HEK293 (cell line): ENCODE data around the gene GABRB2.

Source experiments
- CTCF ChIP-seq: fragments of 450-650 bp; formaldehyde crosslinking; IDR thresholded peaks from 2 replicates; pipeline ENCODE4 v1.5.1; 2016; ENCODE audit warnings: missing biosample characterization, missing genetic modification characterization
- SP2 ChIP-seq: fragments of 450-650 bp; formaldehyde crosslinking; IDR thresholded peaks from 2 replicates; pipeline ENCODE4 v1.5.1; 2016; ENCODE audit warnings: missing biosample characterization, missing genetic modification characterization
- YY1 ChIP-seq: fragments of 450-650 bp; formaldehyde crosslinking; IDR thresholded peaks from 2 replicates; pipeline ENCODE4 v1.5.1; 2018; ENCODE audit warnings: missing biosample characterization, missing genetic modification characterization
- ZNF555 ChIP-seq: fragments of 450-650 bp; formaldehyde crosslinking; conservative IDR thresholded peaks from 2 replicates; pipeline ENCODE4 v1.5.1; 2017; ENCODE audit warnings: missing biosample characterization, mild to moderate bottlenecking, missing genetic modification characterization, inconsistent platforms

- TF ChIP-seq YY1 (tag by site-specific recombination) (no peak), SP2 (tag by site-specific recombination) (no peak), CTCF (tag by site-specific recombination) (no peak), ZNF555 (no peak)
Measured at GRCh38 chr5:161548487-161549094, 2.1 kb upstream of the GABRB2 start.
